ENCODE results near the gene LYST. TPM values are rescaled to one million over a fixed set of nuclear protein-coding genes. Genes with fewer than 3 reads are reported as not detected.
A peak's percentile ranks its signal among the peaks of the same experiment; 100 is the strongest.

Gene LYST
- total RNA-seq, 2 donors from 2014 or later, result 33.5 to 73.0 TPM

DNA sequence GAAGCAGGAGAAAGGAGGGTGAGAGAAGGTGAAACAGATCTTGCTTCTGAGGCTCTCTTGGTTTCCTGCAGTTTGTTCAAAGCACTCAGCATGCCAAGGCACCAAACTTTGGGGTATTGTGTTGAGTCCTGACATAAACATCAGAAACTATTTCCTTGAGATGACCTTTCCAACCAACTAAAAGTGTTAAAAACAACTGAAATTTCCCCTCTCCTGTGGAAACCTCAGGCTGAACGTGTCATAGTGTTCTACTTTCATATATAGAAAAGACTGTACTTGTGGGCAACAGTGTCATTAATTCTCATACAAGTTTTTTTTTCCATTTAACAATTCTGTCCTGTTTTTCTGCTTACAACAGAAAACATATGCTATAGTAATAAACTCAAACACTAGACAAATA, 6.3 kb upstream of the LYST start:
- Mint-ChIP-seq H3K9me3 (no peaks in the 10 kb centered on the region), H3K36me3 (peaks cover 0 to 5% of the 10 kb centered on the region in 2 donors), H3K27ac (peak overlapping the region; percentile 97 to 98)
- ATAC-seq (peak; percentile 79 to 81), DNase-seq (ENCODE audit: low spot score in 2 of 2) (peak in 1 of 2 donors; percentile 49)

DNA sequence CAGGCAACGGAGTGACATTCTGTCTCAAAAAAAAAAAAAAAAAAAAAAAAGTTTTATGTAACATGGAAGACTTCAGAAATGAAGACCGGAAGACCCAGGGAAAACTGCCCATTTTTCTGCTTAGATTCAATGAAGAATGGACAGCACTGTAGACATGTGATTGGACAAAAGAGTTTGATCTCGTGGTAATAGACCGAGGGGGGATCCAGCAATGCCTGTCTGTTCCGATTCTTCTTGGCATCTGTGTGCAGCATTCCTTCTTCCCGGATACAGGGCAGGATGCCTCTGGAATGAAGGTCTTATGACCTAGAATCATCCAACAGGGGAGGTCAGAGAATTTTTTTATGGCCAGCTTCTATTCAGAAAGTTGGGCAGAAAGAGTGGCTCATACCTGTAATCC, 5.6 kb upstream of the LYST start:
- peaks cover 0 to 5% of the 10 kb centered on the region in 2 donors for H3K36me3 Mint-ChIP-seq
- ATAC-seq, result no peak
- no peak for DNase-seq (ENCODE audit: low spot score in 2 of 2)
- peak overlapping the region; percentile 97 to 98 for H3K27ac Mint-ChIP-seq
- no peaks in the 10 kb centered on the region for H3K9me3 Mint-ChIP-seq

DNA sequence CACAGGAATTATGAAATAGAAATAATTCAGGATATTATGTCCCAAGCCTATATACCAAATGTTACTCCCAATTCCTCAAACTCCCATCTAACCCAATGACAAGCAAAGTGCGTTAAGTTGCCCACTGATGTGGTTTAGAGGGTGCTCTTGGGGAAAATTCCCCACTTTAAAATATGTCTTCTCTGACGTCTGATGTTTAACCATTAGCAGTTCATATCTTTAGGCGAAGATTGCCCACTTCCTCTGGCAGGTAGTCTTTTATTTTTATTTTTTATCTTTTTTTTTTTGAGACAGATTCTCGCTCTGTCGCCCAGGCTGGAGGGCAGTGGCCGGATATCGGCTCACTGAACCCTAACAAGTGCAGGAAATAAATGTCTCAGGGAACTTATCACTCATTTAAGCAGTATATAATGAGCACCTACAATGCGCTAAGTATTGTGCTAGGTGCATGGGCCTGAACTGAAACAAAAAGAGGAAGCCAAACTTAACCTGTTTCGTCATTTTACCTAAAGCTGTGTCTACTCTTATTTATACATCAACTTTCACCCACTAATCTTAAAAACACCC, 1.3 kb upstream of the LYST start:
- DNase-seq (ENCODE audit: low spot score in 2 of 2) (peak in 1 of 2 donors; percentile 35), ATAC-seq (peak; percentile 31 to 32)
- Mint-ChIP-seq H3K27ac (peak overlapping the region; percentile 97 to 99), H3K36me3 (peaks cover 12 to 25% of the 10 kb centered on the region in 2 donors), H3K9me3 (no peaks in the 10 kb centered on the region)

DNA sequence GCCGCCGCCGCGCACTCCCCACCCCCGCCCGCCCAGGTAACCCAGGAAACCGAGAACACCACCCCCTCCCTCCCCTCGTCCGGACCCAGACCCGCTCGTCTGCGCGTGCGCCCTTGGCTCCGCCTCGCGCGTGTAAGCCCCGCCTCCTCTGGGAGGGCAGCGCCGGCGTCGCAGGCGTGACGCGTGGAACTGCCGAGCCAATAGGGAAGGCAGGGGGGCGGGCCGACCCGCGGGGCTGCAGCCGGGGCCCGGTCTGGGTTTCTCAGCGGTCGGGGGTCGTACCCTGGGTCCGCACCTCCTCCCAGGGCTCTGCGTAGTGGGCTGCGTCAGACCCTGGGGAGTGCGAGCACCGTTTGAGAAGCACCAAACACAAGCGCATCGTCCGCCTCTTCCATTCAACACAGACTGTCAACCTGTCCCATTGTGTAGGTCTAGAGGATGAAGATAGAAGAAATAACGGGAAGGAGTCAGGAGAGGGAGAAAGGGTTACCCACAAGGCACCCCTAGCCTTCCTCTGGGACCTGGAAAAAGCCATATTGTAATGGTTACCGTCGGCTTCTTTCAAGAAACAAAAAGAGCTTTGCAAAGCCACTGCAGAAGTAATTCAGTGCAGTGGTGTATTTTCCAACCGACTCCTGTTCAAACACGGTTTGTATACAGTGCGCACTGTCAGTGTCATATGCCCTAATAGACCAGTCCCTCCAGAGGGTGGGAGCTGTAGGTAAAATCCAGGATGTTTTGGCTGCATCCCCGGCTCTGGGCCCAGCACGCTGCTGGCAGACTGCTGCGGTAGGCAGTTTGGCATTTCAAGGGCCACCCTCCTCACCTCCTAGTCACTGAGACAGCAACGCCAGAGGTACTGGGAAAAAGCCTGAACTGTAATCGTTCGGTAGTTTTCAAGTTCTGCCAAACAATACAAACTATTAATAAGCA, 473 bp upstream of the LYST start:
- Mint-ChIP-seq H3K36me3 (peaks cover 12 to 25% of the 10 kb centered on the region in 2 donors), H3K9me3 (no peaks in the 10 kb centered on the region), H3K27ac (peak overlapping the region; percentile 97 to 99)
- DNase-seq (ENCODE audit: low spot score in 2 of 2) (peak; percentile 98 to 100), ATAC-seq (peak; percentile 70 to 77)

DNA sequence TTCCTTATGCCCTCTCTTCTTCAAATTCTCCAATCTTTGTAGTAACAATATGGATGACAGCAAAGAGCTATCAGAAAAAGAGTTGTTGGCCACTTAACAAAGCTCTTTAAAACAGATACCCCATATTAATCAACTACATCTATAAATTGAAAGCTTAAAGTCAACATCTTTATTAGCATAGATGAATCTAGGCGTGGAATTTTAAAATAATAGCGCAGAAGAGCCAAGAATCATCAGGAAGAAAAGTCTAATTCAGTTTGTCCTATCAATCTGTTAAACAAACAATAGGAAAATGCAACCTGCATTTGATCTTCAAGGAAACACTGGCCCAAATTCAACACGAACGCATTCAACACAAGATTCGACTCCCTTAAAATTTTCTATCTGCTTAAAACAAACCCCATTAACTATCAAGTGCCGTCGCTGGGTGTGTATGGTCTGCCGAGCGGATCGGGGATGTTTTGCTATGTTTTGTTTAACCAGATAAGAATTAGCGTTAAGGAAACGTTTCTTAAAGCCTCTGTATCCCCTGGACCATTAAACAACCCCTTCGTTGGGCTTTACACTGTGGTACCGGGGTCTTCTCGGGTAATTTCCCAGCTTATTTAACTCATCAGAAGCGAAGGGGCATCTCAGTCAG, 1.0 kb downstream of the LYST start:
- H3K36me3 Mint-ChIP-seq, result peaks cover 12 to 25% of the 10 kb centered on the region in 2 donors
- no peak for ATAC-seq
- H3K27ac Mint-ChIP-seq, result peak overlapping the region; percentile 97 to 99
- H3K9me3 Mint-ChIP-seq, result no peaks in the 10 kb centered on the region
- DNase-seq (ENCODE audit: low spot score in 2 of 2), result no peak

DNA sequence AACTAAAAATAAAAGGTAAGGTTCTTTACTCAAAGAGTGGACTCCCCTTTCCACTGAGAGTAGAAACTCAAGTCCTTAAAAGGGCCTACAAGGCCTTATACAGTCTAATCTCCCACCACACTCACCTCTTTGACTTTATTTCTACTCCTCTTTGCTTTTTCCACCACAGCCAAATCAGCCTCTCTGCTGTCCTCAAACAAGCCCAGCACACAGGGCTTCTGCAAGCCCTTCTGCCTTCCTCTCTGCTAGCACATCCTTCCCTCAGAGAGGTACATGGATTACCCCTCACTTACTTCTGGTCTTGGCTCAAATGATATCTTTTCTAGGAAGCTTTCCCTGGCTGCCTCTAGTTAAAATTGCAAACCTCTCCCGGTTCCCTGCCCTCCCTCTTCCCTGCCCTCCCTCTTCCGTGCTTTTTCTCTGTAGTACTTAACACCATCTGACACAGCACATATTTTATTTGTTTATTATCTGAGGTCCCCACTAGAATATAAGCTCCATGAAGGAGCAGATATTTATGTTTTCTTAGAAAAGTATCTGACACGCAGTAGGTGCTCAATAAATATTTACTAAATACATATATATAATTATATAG, 1.7 kb downstream of the LYST start:
- peak; percentile 2 to 9 for ATAC-seq
- Mint-ChIP-seq H3K9me3 (no peaks in the 10 kb centered on the region), H3K27ac (peak overlapping the region; percentile 33 to 97), H3K36me3 (peaks cover 12 to 25% of the 10 kb centered on the region in 2 donors)
- DNase-seq (ENCODE audit: low spot score in 2 of 2), result no peak

DNA sequence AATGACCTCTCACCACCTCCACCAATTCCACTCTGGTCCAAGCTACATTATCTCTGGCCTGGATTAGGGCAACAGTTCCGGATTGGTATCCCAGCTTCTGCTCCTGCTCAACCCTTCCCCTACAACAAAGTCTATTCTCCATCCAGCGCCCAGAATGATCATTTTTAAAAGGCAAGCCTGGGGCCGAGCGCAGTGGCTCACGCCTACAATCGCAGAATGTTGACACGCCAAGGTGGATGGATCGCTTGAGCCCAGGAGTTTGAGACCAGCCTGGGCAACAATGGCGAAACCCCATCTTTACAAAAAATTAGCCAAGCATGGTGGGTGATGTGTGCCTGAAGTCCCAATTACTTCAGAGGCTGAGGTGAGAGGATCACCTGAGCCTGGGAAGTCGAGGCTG, 2.2 kb downstream of the LYST start:
- Mint-ChIP-seq H3K27ac (peak overlapping the region; percentile 18 to 97), H3K36me3 (peaks cover 7 to 25% of the 10 kb centered on the region in 2 donors), H3K9me3 (no peaks in the 10 kb centered on the region)
- no peak for DNase-seq (ENCODE audit: low spot score in 2 of 2)
- no peak for ATAC-seq

DNA sequence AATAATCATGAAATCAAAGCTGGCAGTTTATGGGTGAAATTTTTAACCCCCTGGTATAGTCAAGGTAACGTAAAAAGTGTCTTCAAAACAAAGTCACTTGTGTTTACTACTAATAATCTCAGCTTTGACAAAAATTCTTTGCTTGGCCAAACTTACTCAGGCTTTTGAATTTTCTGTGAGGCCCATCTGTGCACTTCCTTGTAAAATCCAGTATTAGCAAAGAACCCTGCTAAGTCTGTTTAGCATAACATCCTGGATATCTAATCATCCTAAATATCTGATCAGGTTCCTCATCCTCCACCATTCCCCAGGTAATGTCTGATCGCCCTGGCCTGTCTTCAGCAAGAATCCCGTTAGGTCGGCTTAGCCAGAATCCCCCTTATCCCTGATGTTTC, 3.0 kb downstream of the LYST start:
- peaks cover 7 to 25% of the 10 kb centered on the region in 2 donors for H3K36me3 Mint-ChIP-seq

DNA sequence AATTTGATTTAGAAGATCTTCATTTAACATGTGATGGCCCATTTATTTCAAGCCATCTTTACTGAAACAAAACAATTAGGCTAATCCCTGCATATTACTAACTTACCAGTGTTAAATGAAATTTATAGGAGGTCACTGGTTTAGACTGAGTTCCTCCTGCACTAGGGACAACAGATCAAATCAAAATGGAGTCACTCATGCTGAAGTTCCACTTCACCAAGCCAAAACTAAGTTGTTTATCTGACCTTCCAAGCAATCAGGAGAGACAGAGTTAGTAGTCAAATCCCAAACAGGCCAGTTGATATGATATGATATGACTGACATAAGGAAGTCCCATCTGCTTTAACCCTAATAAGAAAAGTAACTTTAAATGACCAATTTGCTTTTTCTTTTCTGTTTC, 4.8 kb downstream of the LYST start:
- Mint-ChIP-seq H3K9me3 (peaks cover 0 to 4% of the 10 kb centered on the region in 2 donors), H3K36me3 (peaks cover 13 to 25% of the 10 kb centered on the region in 2 donors), H3K27ac (no peak overlapping the region)
- no peak for DNase-seq (ENCODE audit: low spot score in 2 of 2)
- no peak for ATAC-seq

More for the DNA sequence above, 3.0 kb downstream of the LYST start:
- ATAC-seq (no peak), DNase-seq (ENCODE audit: low spot score in 2 of 2) (no peak)
- H3K9me3 Mint-ChIP-seq, result no peaks in the 10 kb centered on the region
- peak overlapping the region; percentile 24 to 97 for H3K27ac Mint-ChIP-seq

DNA sequence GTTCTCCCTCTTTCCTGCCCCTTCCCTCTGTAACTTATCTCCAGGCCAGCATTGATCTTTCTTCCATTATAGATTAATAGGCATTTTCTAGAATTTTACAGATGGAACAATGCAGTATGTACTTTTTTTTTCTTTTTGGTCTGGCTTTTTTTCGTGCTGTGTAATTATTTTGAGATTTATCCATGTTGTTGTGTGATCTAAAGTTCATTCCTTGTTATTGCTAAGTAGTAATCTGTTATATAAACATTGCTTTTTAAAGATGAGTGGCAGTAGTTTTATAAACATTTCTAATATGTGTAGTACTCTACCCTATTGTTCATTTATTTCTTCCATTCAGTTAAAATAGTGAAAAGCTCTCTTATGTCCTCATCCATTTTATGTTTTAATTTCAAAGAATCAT, 5.9 kb downstream of the LYST start:
- peaks cover 10 to 20% of the 10 kb centered on the region in 2 donors for H3K36me3 Mint-ChIP-seq
- peaks cover 0 to 4% of the 10 kb centered on the region in 2 donors for H3K9me3 Mint-ChIP-seq
- peak overlapping the region in 1 of 2 donors; percentile 67 for H3K27ac Mint-ChIP-seq
- ATAC-seq (no peak), DNase-seq (ENCODE audit: low spot score in 2 of 2) (no peak)

DNA sequence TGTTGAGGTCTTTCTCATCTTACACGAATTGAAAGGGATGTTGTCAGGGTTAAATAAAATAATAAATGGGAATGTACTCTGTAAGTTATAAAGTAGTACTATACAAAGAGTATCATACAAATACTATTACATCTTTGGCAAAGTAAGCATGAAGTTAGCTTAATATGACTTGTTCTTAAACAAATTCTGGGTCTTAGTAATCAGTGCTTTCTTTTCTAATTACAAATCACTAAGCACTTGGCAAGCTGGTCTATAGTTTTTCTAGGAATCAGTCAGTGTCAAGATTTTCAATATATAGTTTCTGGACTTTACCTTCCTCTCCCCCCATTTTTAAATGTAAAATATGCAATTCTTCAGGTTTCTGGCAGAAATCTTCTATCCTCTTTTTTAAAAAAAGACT, 6.9 kb downstream of the LYST start:
- ATAC-seq (peak; percentile 30 to 72), DNase-seq (ENCODE audit: low spot score in 2 of 2) (no peak)
- peaks cover 0 to 4% of the 10 kb centered on the region in 2 donors for H3K9me3 Mint-ChIP-seq
- H3K27ac Mint-ChIP-seq, result no peak overlapping the region
- H3K36me3 Mint-ChIP-seq, result peaks cover 6 to 11% of the 10 kb centered on the region in 2 donors

DNA sequence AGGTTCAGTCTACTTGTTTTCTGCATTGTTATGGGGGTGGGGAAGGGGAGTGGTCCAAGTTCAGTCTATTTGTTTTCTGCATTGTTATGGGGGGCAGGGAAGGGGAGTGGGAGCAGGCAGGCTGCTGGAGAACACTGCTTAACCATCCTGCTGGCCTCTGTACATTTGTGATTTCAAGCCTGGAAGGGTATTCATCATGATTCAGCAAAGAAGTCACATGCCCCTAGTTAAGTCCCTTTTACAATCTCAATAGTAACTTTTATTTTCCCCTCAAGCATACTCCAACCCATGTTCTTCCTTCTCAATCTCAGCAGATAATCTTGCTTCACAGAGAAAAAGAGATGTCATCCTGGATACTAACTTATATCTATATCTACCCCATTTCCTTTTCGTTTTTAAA, 7.9 kb downstream of the LYST start:
- ATAC-seq (peak in 1 of 2 donors; percentile 6), DNase-seq (ENCODE audit: low spot score in 2 of 2) (no peak)
- H3K36me3 Mint-ChIP-seq, result peaks cover under 1 to 6% of the 10 kb centered on the region in 2 donors
- H3K9me3 Mint-ChIP-seq, result peaks cover 0 to 4% of the 10 kb centered on the region in 2 donors
- H3K27ac Mint-ChIP-seq, result no peak overlapping the region

DNA sequence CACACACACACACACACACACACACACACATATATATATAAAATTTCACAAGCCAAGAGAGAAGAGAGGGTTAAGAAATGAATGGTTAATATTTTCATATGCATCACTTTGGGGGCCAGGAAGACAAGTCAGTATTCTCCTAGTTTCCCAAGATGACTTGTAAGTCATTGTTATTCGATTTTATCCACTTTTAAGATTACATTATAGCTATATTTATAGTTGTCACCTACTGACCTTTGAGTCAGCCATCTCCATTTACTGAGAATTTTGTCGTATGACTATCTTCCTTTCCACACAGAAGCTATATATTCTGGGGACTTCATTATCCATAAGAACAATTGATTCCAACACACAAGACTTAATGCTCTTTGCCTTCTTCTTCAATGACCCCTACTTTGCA, 8.9 kb downstream of the LYST start:
- Mint-ChIP-seq H3K9me3 (peaks cover 0 to 4% of the 10 kb centered on the region in 2 donors), H3K36me3 (peaks cover 0 to 6% of the 10 kb centered on the region in 2 donors), H3K27ac (peak overlapping the region in 1 of 2 donors; percentile 65)
- ATAC-seq (peak; percentile 14 to 51), DNase-seq (ENCODE audit: low spot score in 2 of 2) (no peak)

DNA sequence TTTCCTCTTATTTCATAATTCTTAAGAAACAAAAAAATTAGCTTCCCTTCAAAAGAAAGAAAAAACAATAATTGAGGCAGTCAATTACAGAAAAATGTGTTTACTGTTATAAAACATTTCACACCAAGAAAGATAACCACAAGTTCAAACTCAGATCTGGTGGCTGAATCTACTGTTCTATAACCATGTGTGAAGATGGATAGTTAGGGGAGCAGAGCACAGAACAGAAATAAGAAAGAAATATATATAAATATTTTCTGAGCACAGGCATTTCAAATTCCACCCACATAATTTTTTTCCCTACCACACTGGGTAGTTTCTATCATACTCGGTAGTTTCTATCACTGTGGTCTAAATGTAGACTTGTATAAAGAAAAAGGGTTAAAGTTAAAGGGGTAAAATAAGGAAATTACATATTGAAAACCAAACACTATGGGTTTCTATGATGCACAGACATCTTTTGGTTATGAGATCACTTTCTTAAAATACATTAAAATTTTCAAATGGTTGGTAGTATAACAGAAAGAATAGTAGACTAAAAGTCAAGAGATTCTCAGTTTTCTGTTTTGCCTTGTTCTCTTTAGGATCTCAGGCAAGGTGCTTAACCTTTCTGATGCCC, 10.8 kb downstream of the LYST start:
- H3K36me3 Mint-ChIP-seq, result peaks cover 0 to 6% of the 10 kb centered on the region in 2 donors
- ATAC-seq (peak; percentile 63 to 78), DNase-seq (ENCODE audit: low spot score in 2 of 2) (no peak)
- H3K9me3 Mint-ChIP-seq, result peaks cover 0 to 4% of the 10 kb centered on the region in 2 donors
- H3K27ac Mint-ChIP-seq, result peak overlapping the region in 1 of 2 donors; percentile 37

DNA sequence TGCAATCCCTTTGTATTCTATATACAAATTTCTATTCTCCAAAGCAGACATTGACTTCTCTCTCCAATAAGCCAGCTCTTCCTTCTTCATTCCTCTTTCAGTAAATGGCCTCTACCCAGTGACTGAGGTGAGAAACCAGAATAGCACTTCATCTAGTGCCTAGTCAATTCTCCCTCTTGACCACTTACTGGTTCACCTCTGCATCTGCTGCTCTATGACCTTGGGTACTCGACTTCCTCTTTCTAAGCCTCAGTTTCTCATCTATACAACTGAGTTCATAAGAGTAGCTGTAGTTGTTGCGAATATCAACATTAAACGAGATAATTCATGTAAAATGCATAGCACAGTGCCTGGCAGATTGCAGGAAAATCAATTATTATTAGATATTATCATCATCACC, 12.4 kb downstream of the LYST start:
- Mint-ChIP-seq H3K9me3 (peaks cover 0 to 4% of the 10 kb centered on the region in 2 donors), H3K27ac (peak overlapping the region in 1 of 2 donors; percentile 11), H3K36me3 (peaks cover 0 to 12% of the 10 kb centered on the region in 2 donors)
- DNase-seq (ENCODE audit: low spot score in 2 of 2), result no peak
- peak in 1 of 2 donors; percentile 32 for ATAC-seq

DNA sequence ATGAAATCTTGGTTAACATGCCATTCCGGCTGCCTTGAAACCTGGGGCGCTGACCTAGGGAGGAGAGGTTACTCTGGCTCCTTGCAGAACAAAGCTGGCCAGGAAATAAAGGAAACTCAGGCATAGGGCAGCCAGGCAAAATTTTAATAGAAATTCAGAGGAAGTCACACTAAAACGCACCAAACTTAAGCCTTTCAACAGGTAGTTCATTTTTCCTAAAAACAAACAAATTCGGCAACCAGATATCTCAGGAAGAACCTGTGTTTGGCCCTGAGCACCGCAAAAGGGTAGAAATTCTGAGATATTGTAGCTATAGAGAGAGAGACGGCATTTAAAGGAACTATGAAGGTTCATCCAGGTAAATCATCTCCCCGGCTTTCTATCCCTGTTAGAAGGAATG, 13.1 kb downstream of the LYST start:
- Mint-ChIP-seq H3K9me3 (peaks cover 0 to 4% of the 10 kb centered on the region in 2 donors), H3K27ac (no peak overlapping the region), H3K36me3 (peaks cover 0 to 12% of the 10 kb centered on the region in 2 donors)
- no peak for DNase-seq (ENCODE audit: low spot score in 2 of 2)
- no peak for ATAC-seq

All from activated naive CD4-positive, alpha-beta T cell treated with anti-CD3 and anti-CD28 coated beads, Interleukin-2, amount 50 U/mL, for 72 hours (primary cell).